Breast epithelium (tissue), 3 donors: ENCODE results near the gene RIMBP2.

Source experiments
- POLR2A ChIP-seq: fragments of 450-650 bp; IDR thresholded peaks from one replicate; pipeline ENCODE4 v1.6.1; 2016; ENCODE audit warnings: antibody characterized with exemption, mild to moderate bottlenecking, moderate library complexity
- POLR2AphosphoS5 ChIP-seq, 3 donors: sonication (generic); formaldehyde crosslinking; IDR thresholded peaks; one replicate each; pipeline ENCODE4 v1.6.1; 2017; ENCODE audit warnings: antibody characterized with exemption in 3 of 3
- TF ChIP-seq, protein P1 (sequence below), 3 donors: fragments of 450-650 bp; IDR thresholded peaks; one replicate each; pipeline ENCODE4 v1.5.1; 2016 to 2017; ENCODE audit warnings: antibody characterized with exemption in 3 of 3, mild to moderate bottlenecking in 3 of 3, moderate library complexity in 3 of 3

DNA sequence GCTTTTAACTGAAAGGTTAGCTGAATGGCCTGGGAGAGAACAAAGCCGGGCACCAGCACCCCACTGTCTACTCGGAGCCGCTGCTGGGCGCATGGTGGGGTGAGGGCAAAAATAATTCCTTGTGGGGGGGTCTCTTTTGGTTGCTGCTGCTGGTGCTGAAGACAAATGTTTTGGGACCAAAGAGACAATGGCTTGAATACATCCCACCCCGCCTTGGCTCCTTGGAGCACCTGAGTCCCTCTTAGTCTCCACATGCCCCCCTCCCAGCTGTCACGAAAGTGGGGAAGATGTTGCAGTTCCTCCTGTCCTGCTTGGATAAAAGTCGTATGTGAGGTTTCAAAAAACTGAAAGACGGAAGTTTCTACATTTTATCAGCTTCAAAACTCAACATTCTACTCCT lies 293.4 kb downstream of the RIMBP2 start:
- TF ChIP-seq, protein P1, sequence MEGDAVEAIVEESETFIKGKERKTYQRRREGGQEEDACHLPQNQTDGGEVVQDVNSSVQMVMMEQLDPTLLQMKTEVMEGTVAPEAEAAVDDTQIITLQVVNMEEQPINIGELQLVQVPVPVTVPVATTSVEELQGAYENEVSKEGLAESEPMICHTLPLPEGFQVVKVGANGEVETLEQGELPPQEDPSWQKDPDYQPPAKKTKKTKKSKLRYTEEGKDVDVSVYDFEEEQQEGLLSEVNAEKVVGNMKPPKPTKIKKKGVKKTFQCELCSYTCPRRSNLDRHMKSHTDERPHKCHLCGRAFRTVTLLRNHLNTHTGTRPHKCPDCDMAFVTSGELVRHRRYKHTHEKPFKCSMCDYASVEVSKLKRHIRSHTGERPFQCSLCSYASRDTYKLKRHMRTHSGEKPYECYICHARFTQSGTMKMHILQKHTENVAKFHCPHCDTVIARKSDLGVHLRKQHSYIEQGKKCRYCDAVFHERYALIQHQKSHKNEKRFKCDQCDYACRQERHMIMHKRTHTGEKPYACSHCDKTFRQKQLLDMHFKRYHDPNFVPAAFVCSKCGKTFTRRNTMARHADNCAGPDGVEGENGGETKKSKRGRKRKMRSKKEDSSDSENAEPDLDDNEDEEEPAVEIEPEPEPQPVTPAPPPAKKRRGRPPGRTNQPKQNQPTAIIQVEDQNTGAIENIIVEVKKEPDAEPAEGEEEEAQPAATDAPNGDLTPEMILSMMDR (IDR thresholded peaks at IDR 0.05) = no peak
- TF ChIP-seq POLR2A (no peak), POLR2AphosphoS5 (IDR thresholded peaks at IDR 0.05) (no peak)
